Uterus (tissue), 2 donors: Measurements from ENCODE around the gene OS9.
"Not testable (repeated sequence)": the region's sequence is repeated elsewhere in the genome, so short reads cannot be mapped to it uniquely, and the experiment has no call there.

Experiments used
- POLR2A ChIP-seq, 2 donors: fragments of 450-650 bp; IDR thresholded peaks; one replicate each; pipeline ENCODE4 v1.6.1; 2016; ENCODE audit warnings: antibody characterized with exemption in 2 of 2, mild to moderate bottlenecking in 1 of 2, moderate library complexity in 1 of 2
- TF ChIP-seq, protein P1 (sequence below), 4 experiments: fragments of 200-600 bp in 2 of 4; fragments of 450-650 bp in 2 of 4; sonication (generic) in 2 of 4; IDR thresholded peaks; one replicate each; pipeline ENCODE4 v1.5.1; 2016 to 2019; ENCODE audit warnings: antibody characterized with exemption in 4 of 4, mild to moderate bottlenecking in 2 of 4, moderate library complexity in 1 of 4

DNA sequence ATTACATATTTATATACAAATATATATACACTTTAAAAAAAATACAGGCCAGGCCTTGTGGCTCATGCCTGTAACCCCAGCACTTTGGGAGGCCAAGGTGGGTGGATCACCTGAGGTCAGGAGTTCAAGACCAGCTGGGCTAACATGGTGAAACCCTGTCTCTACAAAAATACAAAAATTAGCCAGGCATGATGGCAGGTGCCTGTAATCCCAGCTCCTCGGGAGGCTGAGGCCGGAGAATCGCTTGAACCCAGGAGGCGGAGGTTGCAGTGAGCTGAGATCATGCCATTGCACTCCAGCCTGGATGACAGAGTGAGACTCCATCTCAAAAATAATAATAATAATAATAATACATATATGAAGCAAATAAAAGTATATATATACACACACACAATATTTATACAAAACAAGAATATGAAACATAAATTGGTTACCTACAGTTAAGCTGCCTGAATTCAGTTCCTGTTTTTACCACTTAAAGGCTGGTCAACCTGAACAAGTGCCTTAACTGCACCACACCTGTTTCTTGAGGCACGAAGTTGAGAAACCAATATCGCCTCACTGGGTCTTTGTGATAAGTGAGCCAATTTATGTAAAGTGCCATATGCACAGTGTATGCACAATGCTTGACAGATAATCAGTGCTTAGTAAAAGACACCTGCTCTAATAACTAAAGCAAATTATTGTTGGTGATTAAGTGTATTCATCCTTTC lies 21.3 kb downstream of the OS9 start:
- TF ChIP-seq, protein P1, sequence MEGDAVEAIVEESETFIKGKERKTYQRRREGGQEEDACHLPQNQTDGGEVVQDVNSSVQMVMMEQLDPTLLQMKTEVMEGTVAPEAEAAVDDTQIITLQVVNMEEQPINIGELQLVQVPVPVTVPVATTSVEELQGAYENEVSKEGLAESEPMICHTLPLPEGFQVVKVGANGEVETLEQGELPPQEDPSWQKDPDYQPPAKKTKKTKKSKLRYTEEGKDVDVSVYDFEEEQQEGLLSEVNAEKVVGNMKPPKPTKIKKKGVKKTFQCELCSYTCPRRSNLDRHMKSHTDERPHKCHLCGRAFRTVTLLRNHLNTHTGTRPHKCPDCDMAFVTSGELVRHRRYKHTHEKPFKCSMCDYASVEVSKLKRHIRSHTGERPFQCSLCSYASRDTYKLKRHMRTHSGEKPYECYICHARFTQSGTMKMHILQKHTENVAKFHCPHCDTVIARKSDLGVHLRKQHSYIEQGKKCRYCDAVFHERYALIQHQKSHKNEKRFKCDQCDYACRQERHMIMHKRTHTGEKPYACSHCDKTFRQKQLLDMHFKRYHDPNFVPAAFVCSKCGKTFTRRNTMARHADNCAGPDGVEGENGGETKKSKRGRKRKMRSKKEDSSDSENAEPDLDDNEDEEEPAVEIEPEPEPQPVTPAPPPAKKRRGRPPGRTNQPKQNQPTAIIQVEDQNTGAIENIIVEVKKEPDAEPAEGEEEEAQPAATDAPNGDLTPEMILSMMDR (IDR thresholded peaks at IDR 0.05), result not testable (repeated sequence)
- not testable (repeated sequence) for TF ChIP-seq POLR2A (IDR thresholded peaks at IDR 0.05)
